Keratinocyte (primary cell): Measurements from ENCODE around the gene MRPS16.

ENCODE experiments used
- EZH2 ChIP-seq: IDR thresholded peaks from one replicate; pipeline ENCODE4 v1.6.1; 2012; ENCODE audit warnings: inconsistent platforms, mild to moderate bottlenecking, low read length, moderate library complexity
- TF ChIP-seq, protein P1 (sequence below), 3 experiments: IDR thresholded peaks in 1 of 3; conservative IDR thresholded peaks in 1 of 3; optimal IDR thresholded peaks in 1 of 3; 2 replicates in 2 of 3; 3 replicates in 1 of 3; pipeline versions ENCODE3 to v1.5.1; 2011; ENCODE audit warnings: low read length in 3 of 3, mild to moderate bottlenecking in 3 of 3, moderate library complexity in 2 of 3, control low read depth in 1 of 3, inconsistent platforms in 1 of 3; ENCODE audit not compliant: insufficient read depth in 2 of 3; ENCODE audit errors: extremely low read depth in 1 of 3

- TF ChIP-seq, protein P1, sequence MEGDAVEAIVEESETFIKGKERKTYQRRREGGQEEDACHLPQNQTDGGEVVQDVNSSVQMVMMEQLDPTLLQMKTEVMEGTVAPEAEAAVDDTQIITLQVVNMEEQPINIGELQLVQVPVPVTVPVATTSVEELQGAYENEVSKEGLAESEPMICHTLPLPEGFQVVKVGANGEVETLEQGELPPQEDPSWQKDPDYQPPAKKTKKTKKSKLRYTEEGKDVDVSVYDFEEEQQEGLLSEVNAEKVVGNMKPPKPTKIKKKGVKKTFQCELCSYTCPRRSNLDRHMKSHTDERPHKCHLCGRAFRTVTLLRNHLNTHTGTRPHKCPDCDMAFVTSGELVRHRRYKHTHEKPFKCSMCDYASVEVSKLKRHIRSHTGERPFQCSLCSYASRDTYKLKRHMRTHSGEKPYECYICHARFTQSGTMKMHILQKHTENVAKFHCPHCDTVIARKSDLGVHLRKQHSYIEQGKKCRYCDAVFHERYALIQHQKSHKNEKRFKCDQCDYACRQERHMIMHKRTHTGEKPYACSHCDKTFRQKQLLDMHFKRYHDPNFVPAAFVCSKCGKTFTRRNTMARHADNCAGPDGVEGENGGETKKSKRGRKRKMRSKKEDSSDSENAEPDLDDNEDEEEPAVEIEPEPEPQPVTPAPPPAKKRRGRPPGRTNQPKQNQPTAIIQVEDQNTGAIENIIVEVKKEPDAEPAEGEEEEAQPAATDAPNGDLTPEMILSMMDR (optimal IDR thresholded peaks at IDR 0.05 in 1 of 3, IDR thresholded peaks at IDR 0.05 in 1 of 3, conservative IDR thresholded peaks at IDR 0.05 in 1 of 3; ENCODE audit: extremely low read depth in 1 of 3, insufficient read depth in 2 of 3, low read length in 3 of 3) = no peak
- no peak for TF ChIP-seq EZH2
Observed at GRCh38 chr10:73234695-73235094, 17.7 kb downstream of the MRPS16 start.
